ENCODE measurements around the gene PTPRG. TPM values are rescaled to one million over a fixed set of nuclear protein-coding genes. Genes with fewer than 3 reads are reported as not detected.

PTPRG gene
- total RNA-seq, 2 donors from 2014 or later: 23.9 to 31.6 TPM

GRCh38 chr3:62134061-62134496 lies 572.7 kb downstream of the PTPRG start:
- peak; percentile 52 for ATAC-seq

GRCh38 chr3:62135741-62136140 lies 574.4 kb downstream of the PTPRG start:
- Histone ChIP-seq H3K9me3 (no peaks in the 10 kb centered on the region), H3K4me3 (no peak overlapping the region), H3K27me3 (no peaks in the 10 kb centered on the region), H3K36me3 (replicated peaks in 1 of 2; ENCODE audit: insufficient read depth in 1 of 2, low read depth in 2 of 2) (no peaks in the 10 kb centered on the region), H3K27ac (no peak overlapping the region), H3K4me1 (no peaks in the 10 kb centered on the region)
- ATAC-seq: no peak
- intact Hi-C loops (cut with DNase I): no loop called here
- no peak for TF ChIP-seq CTCF (IDR thresholded peaks at IDR 0.05)
- TF ChIP-seq POLR2A (IDR thresholded peaks at IDR 0.05): no peak
- DNase-seq: no peak
- 96 to 99% methylated on average over 7 of the region's 7 CpGs for WGBS, 2 donors

More at GRCh38 chr3:62134061-62134496, 572.7 kb downstream of the PTPRG start:
- Histone ChIP-seq H3K27ac (no peak overlapping the region), H3K27me3 (no peaks in the 10 kb centered on the region), H3K36me3 (replicated peaks in 1 of 2; ENCODE audit: insufficient read depth in 1 of 2, low read depth in 2 of 2) (no peaks in the 10 kb centered on the region), H3K9me3 (no peaks in the 10 kb centered on the region), H3K4me3 (no peak overlapping the region), H3K4me1 (no peaks in the 10 kb centered on the region)
- DNase-seq: peak in 1 of 4 donors; percentile 4
- no peak for TF ChIP-seq POLR2A (IDR thresholded peaks at IDR 0.05)
- TF ChIP-seq CTCF (IDR thresholded peaks at IDR 0.05): no peak
- intact Hi-C loops (cut with DNase I): no loop called here
- WGBS, 2 donors: 40 to 53% methylated on average over 6 of the region's 6 CpGs

- ATAC-seq (no peak), DNase-seq (no peak)
- H3K27ac ChIP-seq: no peak overlapping the region
- 86 to 93% methylated on average over 6 of the region's 6 CpGs for WGBS, 2 donors
- H3K4me3 ChIP-seq: no peak overlapping the region
- no peaks in the 10 kb centered on the region for H3K4me1 ChIP-seq
- H3K9me3 ChIP-seq: no peaks in the 10 kb centered on the region
- no peaks in the 10 kb centered on the region for H3K27me3 ChIP-seq
- no peak for TF ChIP-seq CTCF (IDR thresholded peaks at IDR 0.05)
- TF ChIP-seq POLR2A (IDR thresholded peaks at IDR 0.05): no peak
- H3K36me3 ChIP-seq (replicated peaks in 1 of 2; ENCODE audit: insufficient read depth in 1 of 2, low read depth in 2 of 2): no peaks in the 10 kb centered on the region
- intact Hi-C loops (cut with DNase I): no loop called here
Measured at GRCh38 chr3:62139957-62140356, 578.6 kb downstream of the PTPRG start.

GRCh38 chr3:62142331-62143085 lies 581.1 kb downstream of the PTPRG start:
- Histone ChIP-seq H3K36me3 (replicated peaks in 1 of 2; ENCODE audit: insufficient read depth in 1 of 2, low read depth in 2 of 2) (no peaks in the 10 kb centered on the region), H3K4me1 (no peaks in the 10 kb centered on the region), H3K9me3 (no peaks in the 10 kb centered on the region), H3K4me3 (no peak overlapping the region), H3K27me3 (no peaks in the 10 kb centered on the region), H3K27ac (no peak overlapping the region)
- no peak for DNase-seq
- TF ChIP-seq POLR2A (IDR thresholded peaks at IDR 0.05) (no peak), CTCF (IDR thresholded peaks at IDR 0.05) (no peak)
- no peak for ATAC-seq
- 83 to 84% methylated on average over 9 of the region's 9 CpGs for WGBS, 2 donors
- intact Hi-C loops (cut with DNase I): no loop called here

All from body of pancreas (tissue), 4 donors.